Panc1 (cell line): ENCODE measurements around the gene NDRG2. TPM values are rescaled to one million over a fixed set of nuclear protein-coding genes. Genes with fewer than 3 reads are reported as not detected.

Experiments
- ATAC-seq: fragments of 200-7000 bp; cut with Tn5 transposase; 2 replicates; pipeline ENCODE4 v1.9.1; 2020; ENCODE audit warnings: mild to moderate bottlenecking, moderate library complexity
- BruUV-seq: library from RNA; stranded (reverse); fragments of 400-500 nt; replicated peaks from 2 replicates; lab custom pipeline; 2021; lab: Mats Ljungman, UMichigan
- CTCF ChIA-PET: fragments of 300-600 bp; sonication (Branson Sonifier 250); formaldehyde crosslinking; loops from one replicate; lab custom pipeline; 2022; ENCODE audit warnings: antibody characterized with exemption; lab: Charles Lee
- POLR2A ChIA-PET: fragments of 300-600 bp; sonication (Branson Sonifier 250); formaldehyde crosslinking; loops from one replicate; lab custom pipeline; 2022; ENCODE audit warnings: antibody characterized with exemption; lab: Charles Lee
- DNase-seq: peaks from one replicate; pipeline ENCODE4 v3.0.0-alpha.2; 2010; ENCODE audit warnings: low read depth, low spot score
- H3K27ac ChIP-seq: 2 replicates; pipeline ENCODE4 v1.5.1; 2011; ENCODE audit warnings: mild to moderate bottlenecking, low read length, inconsistent platforms
- H3K27me3 ChIP-seq: fragments of 200-500 bp; sonication (Bioruptor generic); 2 replicates; pipeline ENCODE4 v1.6.0; 2014; ENCODE audit warnings: low read length, inconsistent platforms; ENCODE audit not compliant: control insufficient read depth, insufficient read depth
- H3K36me3 ChIP-seq: fragments of 200-500 bp; sonication (Bioruptor generic); 2 replicates; pipeline ENCODE4 v1.5.1; 2014; ENCODE audit warnings: inconsistent platforms, mild to moderate bottlenecking, low read length, moderate library complexity; ENCODE audit not compliant: control insufficient read depth, insufficient read depth
- H3K4me1 ChIP-seq: 2 replicates; pipeline ENCODE4 v1.5.1; 2011; ENCODE audit warnings: inconsistent platforms, mild to moderate bottlenecking, low read length, moderate library complexity; ENCODE audit not compliant: control insufficient read depth, insufficient read depth
- H3K4me3 ChIP-seq, 2 experiments: 2 replicates each; pipeline ENCODE4 v1.5.1; 2011 to 2012; ENCODE audit warnings: low read depth in 2 of 2, low read length in 2 of 2, mild to moderate bottlenecking in 2 of 2, inconsistent platforms in 1 of 2, moderate library complexity in 1 of 2
- H3K9me3 ChIP-seq: fragments of 200-500 bp; sonication (Bioruptor generic); 2 replicates; pipeline ENCODE4 v1.5.1; 2014; ENCODE audit warnings: low read depth, mild to moderate bottlenecking, inconsistent platforms, low read length, moderate library complexity; ENCODE audit not compliant: control insufficient read depth, insufficient read depth
- CTCF ChIP-seq: fragments of 450-650 bp; IDR thresholded peaks from 2 replicates; pipeline ENCODE4 v1.5.1; 2017; ENCODE audit warnings: mild to moderate bottlenecking
- POLR2AphosphoS5 ChIP-seq: IDR thresholded peaks from 2 replicates; pipeline ENCODE4 v1.6.1; 2012; ENCODE audit warnings: mild to moderate bottlenecking, low read depth, low read length, moderate library complexity
- REST ChIP-seq, 2 experiments: IDR thresholded peaks; 2 replicates each; pipeline ENCODE4 v1.6.1; 2011 to 2012; ENCODE audit warnings: low read depth in 2 of 2, control low read depth in 1 of 2, low read length in 1 of 2, mild to moderate bottlenecking in 1 of 2, moderate library complexity in 1 of 2; ENCODE audit not compliant: insufficient read depth in 1 of 2
- SIN3A ChIP-seq: IDR thresholded peaks from 2 replicates; pipeline ENCODE4 v1.6.1; 2012; ENCODE audit warnings: low read depth, mild to moderate bottlenecking, low read length, moderate library complexity, borderline replicate concordance; ENCODE audit not compliant: insufficient read depth
- TCF7L2 ChIP-seq: IDR thresholded peaks from 2 replicates; pipeline ENCODE4 v1.6.1; 2011; ENCODE audit warnings: mild to moderate bottlenecking, low read depth, low read length, inconsistent platforms
- in situ Hi-C: cut with HindIII; loops from 2 replicates; pipeline ENCODE4 v1.10.0; 2016; ENCODE audit warnings: low sequenced_read_pairs, low pct_unique_long_range_greater_than_20kb
- intact Hi-C: fragments of 100-400 bp; cut with micrococcal nuclease; formaldehyde crosslinking; loops from one replicate; pipeline ENCODE4 v1.10.0; 2022; ENCODE audit not compliant: unreplicated experiment
- total RNA-seq: library from RNA; stranded (reverse); gene quantifications from one replicate; pipeline ENCODE4 v1.2.1, GENCODE V29; 2021; ENCODE audit not compliant: unreplicated experiment

The NDRG2 gene
- total RNA-seq, 1 experiment from 2014 or later, result 1.6 TPM

GRCh38 chr14:21038441-21039422 is 13.9 kb upstream of the NDRG2 start:
- no peak for DNase-seq

More at GRCh38 chr14:21038441-21039422, 13.9 kb upstream of the NDRG2 start:
- H3K36me3 ChIP-seq, result no peaks in the 10 kb centered on the region
- TF ChIP-seq CTCF, result no peak
- TF ChIP-seq REST (IDR thresholded peaks at IDR 0.05; ENCODE audit: insufficient read depth in 1 of 2, low read depth in 2 of 2, low read length in 1 of 2), result no peak
- no peak for TF ChIP-seq TCF7L2
- no peak for TF ChIP-seq POLR2AphosphoS5
- TF ChIP-seq SIN3A, result no peak
- no peak for ATAC-seq
- POLR2A ChIA-PET, result no interaction called here
- H3K4me3 ChIP-seq, result no peak overlapping the region
- CTCF ChIA-PET, result interaction anchor here (2.8 kb wide), 1 partner anchor 24 kb away, joined by 33 read pairs; no protein-coding TSS in a partner anchor
- intact Hi-C loops (no loop called here), in situ Hi-C loops (no loop called here)
- H3K27ac ChIP-seq, result no peak overlapping the region
- no peaks in the 10 kb centered on the region for H3K9me3 ChIP-seq
- BruUV-seq, result no TSS peak
- H3K27me3 ChIP-seq, result no peaks in the 10 kb centered on the region; the same call in none of the 2 replicates
- no peaks in the 10 kb centered on the region for H3K4me1 ChIP-seq
